Measurements from ENCODE around the gene CELF2.
A peak's percentile ranks its signal among the peaks of the same experiment; 100 is the strongest.

CELF2 gene

GRCh38 chr10:11207560-11207844, 189.8 kb downstream of the CELF2 start:
- no peak overlapping the region for H3K4me3 ChIP-seq (ENCODE audit: low read depth, low read length)
- no peak for TF ChIP-seq CTCF (IDR thresholded peaks at IDR 0.05; ENCODE audit: low read depth, low read length)
- in situ Hi-C loops (cut with HindIII; ENCODE audit: low sequenced_read_pairs) = no loop called here
- DNase-seq (ENCODE audit: low read depth, low spot score) = no peak

DNA sequence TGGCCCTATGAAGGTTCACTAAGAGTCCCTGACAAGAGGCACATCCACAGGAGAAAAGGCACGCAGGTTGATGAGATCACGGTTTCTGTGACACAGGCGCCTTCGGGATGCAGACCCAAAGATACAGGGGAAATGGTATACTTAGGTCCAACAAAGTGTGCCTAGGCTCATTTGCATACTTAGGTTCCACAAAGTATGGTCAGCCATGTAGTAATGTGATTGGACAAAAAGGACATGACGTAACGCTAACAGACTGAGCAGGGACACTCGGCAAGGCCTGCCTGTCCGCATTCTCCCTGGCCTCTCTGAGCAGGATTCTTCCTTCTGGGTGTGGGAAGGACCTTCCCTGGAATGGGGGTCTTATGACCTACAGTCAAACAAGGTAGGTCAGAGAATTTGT, 190.6 kb downstream of the CELF2 start:
- in situ Hi-C loops (cut with HindIII; ENCODE audit: low sequenced_read_pairs) = no loop called here
- H3K4me3 ChIP-seq (ENCODE audit: low read depth, low read length) = no peak overlapping the region
- no peak for DNase-seq (ENCODE audit: low read depth, low spot score)
- no peak for TF ChIP-seq CTCF (IDR thresholded peaks at IDR 0.05; ENCODE audit: low read depth, low read length)

GRCh38 chr10:11208908-11209829, 191.5 kb downstream of the CELF2 start:
- no peak for TF ChIP-seq CTCF (IDR thresholded peaks at IDR 0.05; ENCODE audit: low read depth, low read length)
- no peak for DNase-seq (ENCODE audit: low read depth, low spot score)
- no peak overlapping the region for H3K4me3 ChIP-seq (ENCODE audit: low read depth, low read length)
- in situ Hi-C loops (cut with HindIII; ENCODE audit: low sequenced_read_pairs) = no loop called here

DNA sequence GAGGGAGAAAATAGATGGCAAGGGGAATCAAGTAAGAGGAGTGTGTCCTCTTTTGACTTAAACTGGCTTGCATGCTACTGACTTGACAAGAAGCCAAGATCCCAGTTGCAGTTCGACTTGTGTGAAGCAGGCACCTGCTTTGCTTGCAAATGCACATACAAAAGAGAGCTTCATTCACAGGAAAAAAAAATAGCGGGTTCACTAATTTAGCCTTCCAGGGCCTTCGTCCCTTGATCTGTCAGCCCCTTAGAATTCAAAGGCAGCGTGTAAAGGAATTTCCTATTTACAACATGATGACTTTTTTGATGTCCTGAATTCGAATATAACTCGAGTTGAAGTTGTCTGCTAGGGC, 192.1 kb downstream of the CELF2 start:
- in situ Hi-C loops (cut with HindIII; ENCODE audit: low sequenced_read_pairs) = no loop called here
- TF ChIP-seq CTCF (IDR thresholded peaks at IDR 0.05; ENCODE audit: low read depth, low read length) = no peak
- no peak overlapping the region for H3K4me3 ChIP-seq (ENCODE audit: low read depth, low read length)
- peak; percentile 9 for DNase-seq (ENCODE audit: low read depth, low spot score)

DNA sequence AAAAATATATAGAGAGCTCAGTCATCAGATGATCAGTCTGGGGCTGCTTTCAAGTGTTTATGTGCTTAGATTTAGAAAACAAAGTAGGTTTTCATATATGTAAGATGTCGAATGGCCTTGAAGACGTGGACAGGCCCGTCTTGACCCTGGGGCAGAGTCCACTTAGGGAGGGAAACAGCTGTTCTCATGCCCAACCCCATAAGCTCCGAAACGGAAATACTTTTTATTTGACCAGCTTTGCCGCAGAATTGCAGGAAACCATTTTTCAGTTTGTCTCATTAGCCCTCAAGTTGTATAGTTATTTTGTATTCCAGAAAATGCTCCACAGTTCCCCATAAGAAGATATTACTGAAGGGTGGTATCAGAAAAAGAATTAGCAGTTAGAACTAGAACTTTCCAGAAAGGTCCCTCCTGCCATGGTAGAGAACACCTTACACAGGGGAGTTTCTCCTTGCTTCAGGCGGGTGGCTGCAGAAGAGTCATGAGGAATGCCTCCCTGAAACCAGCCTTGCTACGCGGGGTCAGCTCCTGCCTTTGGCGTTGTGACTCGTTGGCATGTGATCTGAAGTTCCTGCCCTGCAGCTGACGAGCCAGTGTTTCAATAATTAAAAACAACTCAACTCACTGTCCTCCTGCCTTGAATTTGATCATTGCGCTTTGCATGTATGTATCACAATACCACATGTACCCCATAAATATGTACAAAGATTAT, 192.7 kb downstream of the CELF2 start:
- in situ Hi-C loops (cut with HindIII; ENCODE audit: low sequenced_read_pairs) = no loop called here
- no peak overlapping the region for H3K4me3 ChIP-seq (ENCODE audit: low read depth, low read length)
- no peak for TF ChIP-seq CTCF (IDR thresholded peaks at IDR 0.05; ENCODE audit: low read depth, low read length)
- no peak for DNase-seq (ENCODE audit: low read depth, low spot score)

GRCh38 chr10:11212288-11213085, 194.8 kb downstream of the CELF2 start:
- in situ Hi-C loops (cut with HindIII; ENCODE audit: low sequenced_read_pairs) = no loop called here

More at GRCh38 chr10:11212288-11213085, 194.8 kb downstream of the CELF2 start:
- H3K4me3 ChIP-seq (ENCODE audit: low read depth, low read length) = no peak overlapping the region
- no peak for TF ChIP-seq CTCF (IDR thresholded peaks at IDR 0.05; ENCODE audit: low read depth, low read length)
- no peak for DNase-seq (ENCODE audit: low read depth, low spot score)

Measured in astrocyte of the spinal cord (primary cell).